CD1c-positive myeloid dendritic cell (primary cell): ENCODE data around the gene YRDC.

Experiments
- DNase-seq: peaks from one replicate; pipeline ENCODE4 v3.0.0-alpha.2; 2016; ENCODE audit errors: extremely low spot score

YRDC gene, protein sequence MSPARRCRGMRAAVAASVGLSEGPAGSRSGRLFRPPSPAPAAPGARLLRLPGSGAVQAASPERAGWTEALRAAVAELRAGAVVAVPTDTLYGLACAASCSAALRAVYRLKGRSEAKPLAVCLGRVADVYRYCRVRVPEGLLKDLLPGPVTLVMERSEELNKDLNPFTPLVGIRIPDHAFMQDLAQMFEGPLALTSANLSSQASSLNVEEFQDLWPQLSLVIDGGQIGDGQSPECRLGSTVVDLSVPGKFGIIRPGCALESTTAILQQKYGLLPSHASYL

GRCh38 chr1:37807555-37808368 is at the start of gene YRDC, which contains the start of gene C1orf122:
Gene YRDC, minus strand, starts transcription at chr1:37808208. Its CDS starts 28 bp downstream, at chr1:37808180.
Gene C1orf122, plus strand, starts transcription at chr1:37807790. Its CDS starts 615 bp downstream, at chr1:37808405.
- peak; percentile 95 for DNase-seq

DNA sequence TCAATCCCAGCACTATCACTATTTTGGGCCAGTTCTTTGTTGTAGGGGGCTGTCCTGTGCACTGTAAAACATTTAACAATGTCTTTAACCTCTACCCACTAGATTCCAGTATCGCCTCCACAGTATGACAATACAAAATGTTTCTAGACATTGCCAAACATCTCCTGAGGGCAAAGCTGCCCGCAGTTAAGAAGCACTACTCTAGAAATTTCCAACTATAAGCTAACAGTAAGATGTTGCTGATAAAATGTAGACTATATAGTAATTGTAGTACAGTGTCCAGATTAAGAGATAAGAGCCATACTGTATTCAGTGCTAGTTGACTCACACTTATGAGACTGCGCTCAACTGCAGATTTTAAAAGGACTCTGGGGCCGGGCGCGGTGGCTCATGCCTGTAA is 46.4 kb upstream of the YRDC start:
- DNase-seq: no peak

- no peak for DNase-seq
These were observed 45.1 kb upstream of the YRDC start for GRCh38 chr1:37853157-37853556.

DNA sequence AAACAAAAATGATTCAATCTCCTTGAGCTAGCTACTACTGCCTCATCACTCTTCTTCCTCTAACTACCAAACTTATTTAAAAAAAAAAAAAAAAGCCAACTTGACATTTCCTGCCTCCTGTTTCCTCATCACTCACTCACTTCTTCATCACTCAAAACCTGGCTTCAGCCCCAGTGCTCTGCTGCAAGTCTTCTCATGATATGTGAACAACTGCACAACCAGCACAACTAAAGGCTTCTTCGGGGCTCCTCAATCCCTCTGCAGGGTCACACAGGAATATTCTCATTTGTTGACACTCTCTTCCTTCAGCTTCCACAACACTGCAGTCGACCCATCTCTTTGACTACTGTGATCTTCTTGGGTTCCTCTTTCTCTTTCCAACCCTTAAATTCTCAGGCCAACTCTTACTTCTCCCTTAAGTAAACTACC is 43.8 kb upstream of the YRDC start:
- peak; percentile 55 for DNase-seq

DNA sequence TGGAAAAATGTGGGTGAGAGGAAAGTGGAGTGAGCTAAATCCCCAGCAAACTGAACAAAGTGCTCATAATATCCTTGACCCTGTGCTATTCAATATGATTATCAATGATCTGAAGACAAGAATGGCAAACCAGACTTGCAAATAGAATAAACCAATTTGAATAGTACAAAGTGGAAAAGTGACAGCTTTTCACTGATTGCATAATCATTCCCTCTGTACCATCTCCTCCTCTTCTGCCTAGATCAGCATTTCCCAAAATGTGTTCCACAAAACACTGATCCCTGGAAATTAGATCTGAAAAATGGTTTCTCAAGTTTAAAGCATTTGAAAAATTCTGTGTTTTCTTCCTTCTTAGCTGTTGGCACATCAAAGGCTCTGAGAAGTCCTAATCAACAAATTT is 43.3 kb upstream of the YRDC start:
- DNase-seq: no peak

DNA sequence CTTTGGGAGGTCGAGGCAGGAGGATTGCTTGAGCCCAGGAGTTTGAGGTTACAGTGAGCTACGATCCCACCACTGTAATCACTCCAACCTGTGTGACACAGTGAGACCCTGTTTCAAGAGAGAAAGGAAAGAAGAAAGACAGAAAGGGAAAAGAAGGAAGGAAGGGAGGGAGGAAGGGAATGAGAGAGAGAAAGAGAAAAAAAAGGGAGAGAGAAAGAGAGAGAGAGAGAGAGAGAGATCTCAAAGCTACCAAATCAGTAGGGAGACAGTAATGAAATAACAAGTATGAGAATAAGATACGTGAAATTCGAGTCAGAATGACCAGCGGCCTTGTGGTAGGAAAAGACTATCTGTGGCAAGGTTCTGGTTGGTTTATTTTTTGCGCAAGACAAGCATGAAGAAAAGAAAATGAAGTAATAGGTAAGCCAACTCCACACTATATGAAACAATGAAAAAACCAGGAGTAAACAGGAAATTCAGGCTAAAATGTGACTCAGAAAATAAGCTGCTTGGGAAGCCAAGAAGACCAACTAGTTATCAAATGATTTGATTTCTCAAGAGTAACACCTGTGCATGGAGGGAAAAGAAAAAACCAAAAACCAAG is 42.4 kb upstream of the YRDC start:
- peak; percentile 20 for DNase-seq

- DNase-seq: no peak
These were observed 41.5 kb upstream of the YRDC start for GRCh38 chr1:37849480-37849879.

- peak; percentile 23 for DNase-seq
These were observed 38.8 kb upstream of the YRDC start for GRCh38 chr1:37846647-37847339.

- peak; percentile 81 for DNase-seq
These were observed 37.8 kb upstream of the YRDC start for GRCh38 chr1:37845786-37846185.

GRCh38 chr1:37845049-37845646 is 37.1 kb upstream of the YRDC start:
- peak; percentile 41 for DNase-seq

DNA sequence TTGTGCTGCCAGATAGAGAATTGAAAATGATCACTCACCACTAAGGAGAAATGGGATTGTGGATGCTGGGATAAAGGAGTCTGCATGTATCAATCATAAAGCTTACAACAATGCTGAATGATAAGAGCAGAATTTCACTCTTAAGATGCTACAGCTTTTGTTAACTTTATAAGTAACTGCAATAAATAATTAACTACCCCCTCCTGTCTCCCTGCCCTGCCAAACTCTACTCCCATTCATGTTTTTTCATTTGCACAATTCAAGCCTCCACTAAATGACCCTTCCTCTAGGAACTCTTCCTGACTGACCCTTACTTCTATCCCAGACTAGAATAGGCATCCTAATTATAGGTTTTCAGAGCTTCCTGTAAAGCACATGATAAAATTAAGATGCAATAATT is 36.5 kb upstream of the YRDC start:
- no peak for DNase-seq

DNA sequence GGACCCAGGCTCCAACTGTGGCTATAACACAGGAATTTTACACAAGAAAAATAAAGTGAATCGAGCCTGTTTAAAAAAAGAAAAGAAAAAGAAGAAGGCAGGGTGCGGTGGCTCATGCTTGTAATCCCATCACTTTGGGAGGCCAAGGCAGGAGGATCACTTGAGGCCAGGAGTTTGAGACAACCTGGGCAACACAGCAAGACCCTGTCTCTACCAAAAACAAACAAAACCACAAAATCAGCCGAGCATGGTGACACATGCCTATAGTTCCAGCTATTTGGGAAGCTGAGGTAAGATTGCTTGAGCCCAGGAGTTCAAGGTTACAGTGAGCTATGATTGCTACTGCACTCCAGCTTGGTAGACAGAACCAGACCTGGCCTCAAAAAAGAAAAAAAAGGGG is 33.6 kb upstream of the YRDC start:
- no peak for DNase-seq

DNA sequence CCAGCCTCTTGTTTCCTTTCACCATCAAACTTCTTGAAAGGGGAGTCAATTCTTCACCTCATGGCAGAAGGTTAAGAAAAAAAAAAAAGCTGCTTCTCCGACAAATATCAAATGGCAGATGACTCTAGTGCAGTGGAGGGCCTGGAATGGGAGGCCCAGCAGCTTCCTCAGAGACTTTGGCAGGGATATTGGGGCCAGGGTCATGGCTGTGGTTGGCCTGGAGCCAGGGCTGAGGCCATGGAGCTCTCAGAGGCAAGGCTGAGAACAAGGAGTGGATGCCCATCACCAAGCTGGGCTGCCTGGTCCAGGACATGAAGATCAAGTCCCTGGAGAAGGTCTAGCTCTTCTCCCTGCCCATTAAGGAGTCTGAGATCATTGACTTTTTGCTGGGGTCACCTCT is 32.7 kb upstream of the YRDC start:
- DNase-seq: no peak

- DNase-seq: no peak
These were observed 31.7 kb upstream of the YRDC start for GRCh38 chr1:37839676-37840075.

GRCh38 chr1:37836788-37837187 is 28.8 kb upstream of the YRDC start:
- no peak for DNase-seq

GRCh38 chr1:37831809-37832208 is 23.8 kb upstream of the YRDC start:
- DNase-seq: no peak

DNA sequence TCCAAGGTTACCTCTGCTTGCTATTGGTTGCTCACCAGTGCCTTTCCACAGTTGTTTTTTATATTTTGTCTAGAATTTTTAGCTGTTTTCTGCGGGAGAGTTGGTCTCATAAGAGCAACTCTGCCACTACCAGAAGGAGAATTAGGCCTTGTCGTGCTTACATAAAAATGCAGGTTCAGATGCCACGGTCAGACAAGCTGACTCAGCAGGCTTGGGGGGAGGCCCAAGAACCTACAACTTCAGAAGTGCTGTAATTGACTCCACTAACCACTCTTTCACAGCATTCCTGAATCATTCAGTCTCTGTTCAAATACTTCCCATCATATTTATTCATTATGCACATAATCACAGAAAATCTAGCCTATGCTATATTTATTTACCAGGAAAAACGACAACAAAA is 23.1 kb upstream of the YRDC start:
- no peak for DNase-seq

- DNase-seq: no peak
These were observed 20.5 kb upstream of the YRDC start for GRCh38 chr1:37828410-37829074.

DNA sequence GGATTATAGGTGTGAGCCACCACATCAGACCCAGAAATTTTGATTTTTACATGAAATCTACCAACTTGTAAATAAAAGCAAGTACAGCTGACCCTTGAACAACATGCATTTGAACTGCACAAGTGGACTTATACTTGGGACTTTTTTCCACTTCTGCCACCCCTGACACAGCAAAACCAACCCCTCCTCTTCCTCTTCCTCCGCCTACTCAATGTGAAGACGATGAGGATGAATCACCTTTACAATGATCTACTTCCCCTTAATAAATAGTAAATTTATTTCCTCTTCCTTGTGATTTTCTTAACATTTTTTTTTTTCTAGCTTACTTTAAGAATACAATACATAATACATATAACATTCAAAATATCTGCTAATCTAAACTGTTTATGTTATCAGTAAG is 17.5 kb upstream of the YRDC start:
- peak; percentile 78 for DNase-seq

- DNase-seq: peak; percentile 42
These were observed 16.0 kb upstream of the YRDC start for GRCh38 chr1:37824001-37824400.
